ENCODE measurements around the gene MYO10. TPM values are rescaled to one million over a fixed set of nuclear protein-coding genes. Genes with fewer than 3 reads are reported as not detected.
A peak's percentile ranks its signal among the peaks of the same experiment; 100 is the strongest.

Gene MYO10
- total and polyA plus RNA-seq, 2 experiments from 2014 or later = 119 to 276 TPM

GRCh38 chr5:16737620-16738364, 198.3 kb downstream of the MYO10 start:
- H3K36me3 ChIP-seq (ENCODE audit: insufficient read depth) = no peaks in the 10 kb centered on the region; the same call in 1 of the 2 replicates
- H3K9me3 Mint-ChIP-seq = no peaks in the 10 kb centered on the region

More at GRCh38 chr5:16737620-16738364, 198.3 kb downstream of the MYO10 start:
- Histone ChIP-seq H3K4me3 (peak overlapping the region; percentile 74), H3K9me2 (ENCODE audit: insufficient read depth) (no peaks in the 10 kb centered on the region), H3K4me2 (peak overlapping the region; percentile 75), H3F3A (replicated peaks; ENCODE audit: low read depth) (peaks cover 7% of the 10 kb centered on the region), H3K79me2 (replicated peaks; ENCODE audit: insufficient read depth) (peaks cover 69% of the 10 kb centered on the region), H3K27ac (ENCODE audit: low read depth) (peak overlapping the region; percentile 93), H4K20me1 (replicated peaks; ENCODE audit: insufficient read depth) (peaks cover 11% of the 10 kb centered on the region; the same call in 1 of the 2 replicates), H2AFZ (no peak overlapping the region), H3K27me3 (ENCODE audit: insufficient read depth) (no peaks in the 10 kb centered on the region), H3K4me1 (ENCODE audit: insufficient read depth) (peaks cover 41% of the 10 kb centered on the region)
- Mint-ChIP-seq H3K27ac (peak overlapping the region; percentile 79), H3K27me3 (ENCODE audit: insufficient read depth, low read depth, poor library complexity) (peaks cover 3% of the 10 kb centered on the region), H3K4me3 (peak overlapping the region; percentile 84), H3K4me1 (peaks cover 57% of the 10 kb centered on the region), H3K36me3 (ENCODE audit: low read depth) (peaks cover 34% of the 10 kb centered on the region)
- TF ChIP-seq ZNF331 (CRISPR knock-in tag; IDR thresholded peaks at IDR 0.05; ENCODE audit: low read depth) (no peak), STAT1 (IDR thresholded peaks at IDR 0.05; ENCODE audit: unreplicated experiment) (no peak), POLR2AphosphoS5 (IDR thresholded peaks at IDR 0.05; ENCODE audit: low read depth) (peak; percentile 60), CTCF (conservative IDR thresholded peaks at IDR 0.05; ENCODE audit: low read depth in 2 of 2) (no peak), ETS1 (IDR thresholded peaks at IDR 0.05) (no peak; the same call in 1 of the 2 replicates), EZH2 (IDR thresholded peaks at IDR 0.05; ENCODE audit: low read depth, unreplicated experiment) (no peak), ZNF462 (CRISPR knock-in tag; IDR thresholded peaks at IDR 0.05) (no peak)
- peak; percentile 83 for DNase-seq (ENCODE audit: low spot score)
- peak; percentile 70 for ATAC-seq

Data from GM23338 (cell line).